Endothelial cell (in vitro differentiated cells): ENCODE results near the gene SFR1. TPM values are rescaled to one million over a fixed set of nuclear protein-coding genes. Genes with fewer than 3 reads are reported as not detected.

Experiments used
- DNase-seq: peaks from one replicate; pipeline ENCODE4 v3.0.0; 2021; ENCODE audit warnings: low spot score
- H3K27ac Mint-ChIP-seq: one replicate; pipeline ENCODE4 v1.8.0; 2021; ENCODE audit warnings: mixed read lengths, inconsistent platforms; ENCODE audit not compliant: unreplicated experiment
- H3K27me3 Mint-ChIP-seq: one replicate; pipeline ENCODE4 v1.8.0; 2021; ENCODE audit warnings: mild to moderate bottlenecking, moderate library complexity, mixed read lengths, inconsistent platforms; ENCODE audit not compliant: unreplicated experiment
- H3K36me3 Mint-ChIP-seq: one replicate; pipeline ENCODE4 v1.8.0; 2021; ENCODE audit warnings: mild to moderate bottlenecking, low read depth, mixed read lengths, inconsistent platforms; ENCODE audit not compliant: unreplicated experiment
- H3K4me1 Mint-ChIP-seq: one replicate; pipeline ENCODE4 v1.8.0; 2021; ENCODE audit warnings: mild to moderate bottlenecking, mixed read lengths, inconsistent platforms; ENCODE audit not compliant: unreplicated experiment
- H3K4me3 Mint-ChIP-seq: one replicate; pipeline ENCODE4 v1.8.0; 2021; ENCODE audit warnings: mild to moderate bottlenecking, mixed read lengths, inconsistent platforms; ENCODE audit not compliant: unreplicated experiment
- H3K9me3 Mint-ChIP-seq: one replicate; pipeline ENCODE4 v1.8.0; 2021; ENCODE audit warnings: mixed read lengths, inconsistent platforms; ENCODE audit not compliant: unreplicated experiment
- total RNA-seq: library from RNA; stranded (reverse); fragmentation: NEBNext Ultra II Directional; extraction: Animal tissue kit (Norgen Biotek cat#: 25700); gene quantifications from one replicate; pipeline ENCODE4 v1.2.1, GENCODE V29; 2021; ENCODE audit not compliant: unreplicated experiment
- TF ChIP-seq, protein P1 (sequence below): fragments of 200-600 bp; sonication (generic); IDR thresholded peaks from one replicate; pipeline ENCODE4 v1.5.0; 2021; ENCODE audit warnings: antibody characterized with exemption; ENCODE audit not compliant: unreplicated experiment

Gene SFR1
- total RNA-seq, 1 donor from 2014 or later, result 8.8 TPM

GRCh38 chr10:104139221-104139620 lies 17.2 kb downstream of the SFR1 start:
- no peak for DNase-seq
- no peaks in the 10 kb centered on the region for H3K36me3 Mint-ChIP-seq
- no peak overlapping the region for H3K4me3 Mint-ChIP-seq
- H3K4me1 Mint-ChIP-seq, result no peaks in the 10 kb centered on the region
- TF ChIP-seq, protein P1, sequence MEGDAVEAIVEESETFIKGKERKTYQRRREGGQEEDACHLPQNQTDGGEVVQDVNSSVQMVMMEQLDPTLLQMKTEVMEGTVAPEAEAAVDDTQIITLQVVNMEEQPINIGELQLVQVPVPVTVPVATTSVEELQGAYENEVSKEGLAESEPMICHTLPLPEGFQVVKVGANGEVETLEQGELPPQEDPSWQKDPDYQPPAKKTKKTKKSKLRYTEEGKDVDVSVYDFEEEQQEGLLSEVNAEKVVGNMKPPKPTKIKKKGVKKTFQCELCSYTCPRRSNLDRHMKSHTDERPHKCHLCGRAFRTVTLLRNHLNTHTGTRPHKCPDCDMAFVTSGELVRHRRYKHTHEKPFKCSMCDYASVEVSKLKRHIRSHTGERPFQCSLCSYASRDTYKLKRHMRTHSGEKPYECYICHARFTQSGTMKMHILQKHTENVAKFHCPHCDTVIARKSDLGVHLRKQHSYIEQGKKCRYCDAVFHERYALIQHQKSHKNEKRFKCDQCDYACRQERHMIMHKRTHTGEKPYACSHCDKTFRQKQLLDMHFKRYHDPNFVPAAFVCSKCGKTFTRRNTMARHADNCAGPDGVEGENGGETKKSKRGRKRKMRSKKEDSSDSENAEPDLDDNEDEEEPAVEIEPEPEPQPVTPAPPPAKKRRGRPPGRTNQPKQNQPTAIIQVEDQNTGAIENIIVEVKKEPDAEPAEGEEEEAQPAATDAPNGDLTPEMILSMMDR, result peak; percentile 19
- H3K27me3 Mint-ChIP-seq, result peaks cover 1% of the 10 kb centered on the region
- no peaks in the 10 kb centered on the region for H3K9me3 Mint-ChIP-seq
- H3K27ac Mint-ChIP-seq, result no peak overlapping the region

GRCh38 chr10:104142081-104142480 lies 20.1 kb downstream of the SFR1 start:
- no peaks in the 10 kb centered on the region for H3K4me1 Mint-ChIP-seq
- H3K9me3 Mint-ChIP-seq, result no peaks in the 10 kb centered on the region
- no peak overlapping the region for H3K4me3 Mint-ChIP-seq
- H3K27ac Mint-ChIP-seq, result no peak overlapping the region
- no peak for DNase-seq
- H3K36me3 Mint-ChIP-seq, result no peaks in the 10 kb centered on the region
- H3K27me3 Mint-ChIP-seq, result peaks cover 1% of the 10 kb centered on the region
- TF ChIP-seq, protein P1, result no peak

GRCh38 chr10:104143829-104144228 lies 21.9 kb downstream of the SFR1 start:
- Mint-ChIP-seq H3K27ac (no peak overlapping the region), H3K9me3 (no peaks in the 10 kb centered on the region)

GRCh38 chr10:104144931-104145330 lies 23.0 kb downstream of the SFR1 start:
- H3K27me3 Mint-ChIP-seq, result no peaks in the 10 kb centered on the region
- no peak overlapping the region for H3K27ac Mint-ChIP-seq

More at GRCh38 chr10:104143829-104144228, 21.9 kb downstream of the SFR1 start:
- Mint-ChIP-seq H3K4me3 (no peak overlapping the region), H3K36me3 (no peaks in the 10 kb centered on the region), H3K27me3 (no peaks in the 10 kb centered on the region), H3K4me1 (no peaks in the 10 kb centered on the region)
- TF ChIP-seq, protein P1, result no peak
- DNase-seq, result no peak

GRCh38 chr10:104146882-104147281 lies 24.9 kb downstream of the SFR1 start:
- no peak for DNase-seq
- no peak overlapping the region for H3K27ac Mint-ChIP-seq
- no peaks in the 10 kb centered on the region for H3K36me3 Mint-ChIP-seq
- no peaks in the 10 kb centered on the region for H3K4me1 Mint-ChIP-seq
- H3K9me3 Mint-ChIP-seq, result peaks cover 3% of the 10 kb centered on the region
- no peak overlapping the region for H3K4me3 Mint-ChIP-seq
- H3K27me3 Mint-ChIP-seq, result no peaks in the 10 kb centered on the region
- TF ChIP-seq, protein P1, result no peak

More at GRCh38 chr10:104144931-104145330, 23.0 kb downstream of the SFR1 start:
- Mint-ChIP-seq H3K4me1 (no peaks in the 10 kb centered on the region), H3K36me3 (no peaks in the 10 kb centered on the region), H3K4me3 (no peak overlapping the region), H3K9me3 (no peaks in the 10 kb centered on the region)
- TF ChIP-seq, protein P1, result no peak
- DNase-seq, result no peak
